ENCODE data around the gene HNRNPH2. TPM values are rescaled to one million over a fixed set of nuclear protein-coding genes. Genes with fewer than 3 reads are reported as not detected.

The HNRNPH2 gene, protein sequence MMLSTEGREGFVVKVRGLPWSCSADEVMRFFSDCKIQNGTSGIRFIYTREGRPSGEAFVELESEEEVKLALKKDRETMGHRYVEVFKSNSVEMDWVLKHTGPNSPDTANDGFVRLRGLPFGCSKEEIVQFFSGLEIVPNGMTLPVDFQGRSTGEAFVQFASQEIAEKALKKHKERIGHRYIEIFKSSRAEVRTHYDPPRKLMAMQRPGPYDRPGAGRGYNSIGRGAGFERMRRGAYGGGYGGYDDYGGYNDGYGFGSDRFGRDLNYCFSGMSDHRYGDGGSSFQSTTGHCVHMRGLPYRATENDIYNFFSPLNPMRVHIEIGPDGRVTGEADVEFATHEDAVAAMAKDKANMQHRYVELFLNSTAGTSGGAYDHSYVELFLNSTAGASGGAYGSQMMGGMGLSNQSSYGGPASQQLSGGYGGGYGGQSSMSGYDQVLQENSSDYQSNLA
- 64.1 and 82.3 TPM in 2 replicates for total RNA-seq (2014; rRNA removed; shearing (Covaris generic))

DNA sequence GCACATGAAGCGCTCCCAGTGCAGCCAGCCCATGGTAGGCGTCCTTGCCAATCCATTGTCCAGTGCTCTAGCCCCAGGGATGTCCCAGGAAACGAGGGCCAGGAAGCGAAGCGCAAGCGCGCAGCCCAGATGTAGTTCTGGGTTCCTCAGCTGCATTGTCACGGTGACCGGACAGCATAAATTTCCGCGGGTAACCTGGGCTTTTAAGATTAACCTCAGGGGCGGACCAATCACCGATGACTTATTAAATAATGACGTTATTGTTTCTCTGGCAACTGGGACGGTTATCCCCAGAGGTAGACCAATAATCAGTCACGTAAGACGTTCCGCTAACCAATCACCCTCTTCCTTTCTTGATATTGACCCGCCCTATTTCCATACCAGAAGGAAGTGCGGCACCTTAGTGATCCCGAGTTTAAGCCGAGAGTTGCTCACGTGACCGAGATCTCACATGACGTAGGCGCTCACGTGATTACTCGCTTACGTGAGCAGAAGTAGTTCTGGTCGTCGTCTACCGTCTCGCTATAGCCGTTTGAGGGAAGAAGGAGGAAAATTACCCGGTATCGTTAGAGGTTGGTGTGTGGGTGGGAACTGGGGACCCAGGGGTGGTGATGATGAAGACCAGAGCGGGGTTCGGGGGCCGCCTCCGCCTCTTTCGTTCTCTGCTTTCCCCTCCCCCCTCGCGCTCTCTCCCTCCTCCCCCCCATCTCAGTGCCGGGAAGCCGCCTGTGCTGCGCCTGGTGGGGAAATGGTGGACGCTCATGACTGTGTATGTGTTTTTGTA is at the start of gene HNRNPH2, which contains the start of gene GLA:
TSS of gene HNRNPH2 (plus strand) at position 475 of the 784 bp plus-strand sequence. CDS start 3,767 bp downstream, outside the sequence.
TSS of gene GLA (minus strand) at position 178 of the 784 bp plus-strand sequence. CDS start at position 156, 22 bp downstream.
- peak; percentile 99 for DNase-seq (ENCODE audit: low spot score)

DNA sequence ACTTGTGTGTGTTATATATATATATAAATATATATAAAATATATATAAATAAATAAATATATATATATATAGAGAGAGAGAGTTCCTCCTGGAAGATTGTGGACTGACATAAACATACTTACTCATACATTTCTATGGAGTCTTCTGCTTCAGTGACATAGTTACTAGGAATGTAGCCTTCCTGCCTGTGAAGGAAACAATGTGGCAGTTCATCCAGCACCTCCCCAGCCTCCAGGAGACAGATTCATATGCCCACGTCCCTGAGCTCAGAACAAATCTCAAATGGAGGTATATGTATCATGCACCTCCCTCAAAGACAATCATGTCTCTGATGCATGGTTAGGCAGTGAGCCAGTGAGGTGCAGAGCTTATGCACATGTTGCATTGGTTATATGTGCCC is 48.1 kb upstream of the HNRNPH2 start:
- DNase-seq (ENCODE audit: low spot score): no peak

DNA sequence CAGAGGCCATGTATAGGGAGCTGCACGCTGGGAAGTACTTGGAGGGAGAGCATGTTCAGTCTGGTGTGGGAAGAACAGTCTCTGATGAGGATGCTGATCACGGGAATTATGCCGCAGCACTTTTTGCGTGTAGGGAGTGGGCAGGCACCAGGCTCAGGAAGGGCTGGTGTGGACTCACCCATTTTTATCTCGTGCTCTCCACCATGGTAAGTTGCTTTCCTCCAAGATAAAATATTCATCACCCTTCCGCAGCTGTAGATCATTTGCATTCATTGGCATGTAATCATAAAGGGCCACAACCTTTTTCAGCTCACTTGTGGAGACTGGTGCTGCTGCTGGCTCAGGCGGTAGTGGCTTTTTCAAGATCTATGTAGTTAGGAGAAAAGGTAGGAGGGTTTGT is 47.6 kb upstream of the HNRNPH2 start:
- DNase-seq (ENCODE audit: low spot score): no peak

DNA sequence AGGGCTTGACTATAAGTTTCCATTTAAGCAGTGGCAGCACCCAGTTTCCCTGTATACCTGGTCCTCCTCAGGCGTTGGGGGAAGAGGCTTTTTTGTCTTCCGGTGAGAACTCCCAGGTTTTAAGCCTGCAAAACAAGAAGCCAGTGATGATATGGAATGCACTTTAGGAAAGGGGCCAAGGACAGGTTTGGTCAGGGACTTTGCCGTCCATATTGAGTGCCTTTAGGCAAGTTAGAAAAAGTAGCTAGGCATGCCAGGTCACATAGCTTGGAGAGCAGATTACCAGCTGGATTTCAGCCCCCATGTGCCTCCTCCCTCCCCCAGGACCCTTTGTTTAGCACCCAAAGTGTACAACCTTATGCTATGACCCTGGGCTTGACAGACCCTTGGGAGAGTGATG is 45.9 kb upstream of the HNRNPH2 start:
- no peak for DNase-seq (ENCODE audit: low spot score)

DNA sequence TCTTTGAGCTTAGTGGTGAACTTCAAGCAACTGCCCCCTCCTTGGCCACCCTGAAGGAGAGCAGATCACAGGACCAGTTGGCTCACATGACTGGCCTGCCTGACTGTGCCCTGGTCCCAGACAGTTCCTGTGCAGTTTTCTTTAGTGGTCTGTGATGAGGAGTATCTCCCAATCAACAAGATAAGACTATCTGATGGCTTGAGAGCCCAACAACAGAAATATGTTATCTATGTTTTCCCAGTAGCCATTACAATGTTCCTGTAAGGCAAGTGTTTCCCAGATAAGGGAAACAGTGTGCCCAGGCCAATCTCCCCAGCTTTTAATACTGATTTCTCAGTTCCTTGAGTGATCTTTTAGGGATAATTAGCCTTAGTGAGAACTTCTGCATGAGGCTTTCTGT is 45.3 kb upstream of the HNRNPH2 start:
- DNase-seq (ENCODE audit: low spot score): no peak

DNA sequence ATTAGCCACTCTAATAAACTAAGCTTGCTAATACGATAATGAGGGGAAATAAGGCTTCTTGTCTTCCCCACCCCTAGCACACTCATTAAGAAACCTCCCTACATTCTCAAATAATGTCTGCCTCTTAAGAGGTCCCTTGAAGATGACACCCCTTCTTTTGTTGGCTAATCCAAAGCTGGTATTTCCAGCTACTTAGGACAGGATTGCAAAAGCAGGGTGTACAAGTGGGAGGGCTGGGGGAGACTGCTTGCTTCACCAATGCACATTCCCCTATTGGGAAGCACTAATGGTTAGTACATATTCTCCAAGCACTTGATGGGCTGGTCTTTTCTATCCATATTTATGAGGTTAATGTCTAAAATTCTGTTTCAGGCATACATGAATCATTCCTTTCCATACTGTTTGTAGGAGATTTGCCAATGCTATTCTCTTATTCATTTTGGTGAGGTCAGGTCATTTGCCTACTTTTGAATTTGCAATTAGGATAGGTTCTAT is 42.7 kb upstream of the HNRNPH2 start:
- DNase-seq (ENCODE audit: low spot score): no peak

DNA sequence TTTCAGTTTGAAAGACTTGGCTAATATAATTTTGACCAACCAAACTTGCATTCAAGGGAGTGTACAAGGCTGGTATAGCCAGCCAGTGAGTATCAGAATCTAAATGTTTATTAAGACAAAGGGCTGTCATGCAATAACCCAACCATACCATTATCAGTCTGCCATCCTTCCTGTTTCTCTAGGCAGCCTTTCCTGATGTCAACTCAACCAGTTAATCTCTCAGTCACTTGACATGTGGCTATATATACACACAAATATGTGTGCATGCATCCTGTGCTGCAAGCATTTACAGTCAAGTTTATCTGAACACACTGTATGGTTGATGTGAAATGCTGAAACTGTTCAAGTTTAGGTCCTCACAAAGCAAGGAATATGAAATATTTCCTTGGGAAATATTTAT is 39.2 kb upstream of the HNRNPH2 start:
- DNase-seq (ENCODE audit: low spot score): no peak

DNA sequence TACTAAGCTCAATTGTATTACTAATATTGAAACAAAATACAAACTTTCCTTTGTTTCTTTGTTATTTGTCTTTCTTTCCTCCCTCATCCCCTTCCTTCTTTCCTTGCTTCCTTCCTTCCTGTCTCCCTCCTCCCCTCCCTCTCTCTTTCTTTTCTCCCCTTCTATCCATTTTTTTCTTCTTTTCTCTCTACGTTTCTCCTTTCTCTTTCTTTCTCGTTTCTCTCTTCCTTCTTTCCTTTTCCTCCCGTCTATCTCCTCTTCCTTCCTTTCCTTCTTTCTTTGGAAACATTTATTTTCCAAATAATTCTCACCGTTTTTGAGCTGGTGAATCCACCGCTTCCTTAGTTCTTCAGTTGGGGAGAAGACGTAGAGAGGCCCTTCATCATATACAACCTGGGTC is 38.3 kb upstream of the HNRNPH2 start:
- no peak for DNase-seq (ENCODE audit: low spot score)

DNA sequence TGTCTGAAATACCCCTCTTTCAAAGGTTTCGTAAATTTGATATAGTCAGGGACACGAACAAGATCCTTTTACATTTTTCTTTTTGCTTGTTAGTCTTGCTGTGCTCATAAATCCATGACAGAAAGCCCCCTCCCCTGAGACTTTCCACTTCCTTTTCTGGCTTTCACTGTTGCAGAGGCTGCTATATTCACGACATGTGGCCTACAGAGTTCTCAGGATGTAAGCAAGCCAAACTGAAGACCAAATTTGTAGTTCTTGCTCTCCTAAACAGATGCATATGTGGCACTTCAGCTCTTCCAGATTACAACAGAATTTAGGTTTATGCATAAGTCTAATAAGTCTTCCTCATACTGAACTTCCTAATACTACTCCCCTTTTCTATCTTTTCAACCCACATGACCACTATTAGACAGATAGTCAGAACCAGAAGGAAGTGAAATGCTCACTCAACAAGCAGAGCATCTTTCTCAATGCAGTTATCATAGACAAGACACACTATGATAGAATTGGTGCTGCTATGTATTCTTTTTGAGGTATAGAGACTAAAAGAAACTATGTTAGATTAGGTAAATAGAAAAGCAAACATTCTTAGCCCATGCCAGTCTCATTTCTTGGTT is 37.0 kb upstream of the HNRNPH2 start:
- DNase-seq (ENCODE audit: low spot score): no peak

DNA sequence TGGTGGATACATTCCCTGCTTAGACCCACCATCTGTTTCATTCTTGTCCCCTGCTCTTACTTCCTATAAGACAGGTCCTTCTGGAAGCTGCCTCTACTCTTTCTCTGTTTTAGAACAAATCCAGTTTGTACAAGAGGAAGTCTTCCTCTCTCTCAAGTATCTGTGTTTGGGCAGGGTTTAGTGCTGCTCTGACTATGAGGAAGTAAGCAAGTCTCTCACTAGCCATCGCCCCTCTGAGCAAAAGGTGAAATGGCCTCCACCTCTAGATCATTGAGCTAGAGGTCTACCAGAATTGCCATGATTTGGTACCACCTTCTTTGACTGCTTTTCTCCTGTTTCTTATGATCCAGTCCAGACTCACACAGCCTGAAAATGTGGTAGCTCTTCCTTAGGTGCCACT is 30.5 kb upstream of the HNRNPH2 start:
- no peak for DNase-seq (ENCODE audit: low spot score)

DNA sequence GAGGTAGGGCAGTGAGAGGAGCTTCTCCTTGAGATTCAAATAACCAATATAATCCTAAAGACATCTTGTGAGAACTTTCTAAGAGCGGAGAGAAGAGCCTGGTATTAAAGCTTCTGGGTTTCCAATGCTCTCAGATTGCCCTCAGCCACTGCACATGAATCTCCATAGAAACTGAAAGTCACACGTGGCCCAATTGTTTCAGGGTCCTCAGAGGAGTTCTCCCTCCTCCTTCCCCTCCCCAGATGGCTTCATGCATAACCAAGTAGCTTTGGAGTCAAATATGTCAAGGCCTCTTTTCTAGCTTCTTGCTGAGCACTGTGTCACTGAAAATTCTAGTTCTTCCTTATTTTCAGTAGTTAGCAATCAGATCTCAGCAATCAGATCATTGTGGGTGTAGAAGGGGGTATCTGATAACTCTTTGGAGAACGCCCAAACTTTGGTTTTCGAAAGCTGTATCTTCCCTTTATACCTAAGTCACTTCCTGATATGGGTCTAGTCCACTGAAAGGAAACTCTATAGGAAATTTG is 24.3 kb upstream of the HNRNPH2 start:
- DNase-seq (ENCODE audit: low spot score): no peak

DNA sequence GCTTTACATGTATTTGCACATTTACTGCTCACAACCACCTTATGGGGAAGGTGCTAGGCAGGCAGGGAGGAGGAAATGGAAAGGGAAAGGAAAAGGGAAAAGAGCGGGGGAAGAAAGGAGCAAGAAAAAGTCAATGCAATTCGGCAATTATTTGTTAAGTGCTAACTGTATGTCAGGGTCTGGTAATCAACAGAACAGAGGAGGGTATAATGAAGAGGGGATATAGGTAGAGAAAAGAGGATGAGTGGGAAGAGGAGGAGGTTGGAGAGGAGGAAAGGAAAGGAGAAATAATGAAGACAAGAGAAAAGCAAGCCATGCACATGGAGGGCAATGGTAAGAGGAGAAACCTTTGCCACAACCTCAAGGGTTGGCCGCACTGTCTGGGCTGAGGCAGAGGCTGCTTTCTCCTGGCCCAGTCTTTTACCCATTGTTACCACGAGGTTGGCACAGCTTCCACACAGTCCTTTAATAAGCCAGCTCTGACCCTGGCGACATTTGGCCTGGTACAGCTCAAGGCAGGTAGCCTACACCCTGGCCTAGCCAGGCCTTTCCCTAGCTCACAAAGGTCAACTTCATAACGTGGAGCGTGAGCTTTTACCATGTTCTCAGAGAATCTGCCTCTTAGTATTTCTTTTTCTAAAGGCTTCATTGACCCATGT is 22.9 kb upstream of the HNRNPH2 start:
- DNase-seq (ENCODE audit: low spot score): no peak

DNA sequence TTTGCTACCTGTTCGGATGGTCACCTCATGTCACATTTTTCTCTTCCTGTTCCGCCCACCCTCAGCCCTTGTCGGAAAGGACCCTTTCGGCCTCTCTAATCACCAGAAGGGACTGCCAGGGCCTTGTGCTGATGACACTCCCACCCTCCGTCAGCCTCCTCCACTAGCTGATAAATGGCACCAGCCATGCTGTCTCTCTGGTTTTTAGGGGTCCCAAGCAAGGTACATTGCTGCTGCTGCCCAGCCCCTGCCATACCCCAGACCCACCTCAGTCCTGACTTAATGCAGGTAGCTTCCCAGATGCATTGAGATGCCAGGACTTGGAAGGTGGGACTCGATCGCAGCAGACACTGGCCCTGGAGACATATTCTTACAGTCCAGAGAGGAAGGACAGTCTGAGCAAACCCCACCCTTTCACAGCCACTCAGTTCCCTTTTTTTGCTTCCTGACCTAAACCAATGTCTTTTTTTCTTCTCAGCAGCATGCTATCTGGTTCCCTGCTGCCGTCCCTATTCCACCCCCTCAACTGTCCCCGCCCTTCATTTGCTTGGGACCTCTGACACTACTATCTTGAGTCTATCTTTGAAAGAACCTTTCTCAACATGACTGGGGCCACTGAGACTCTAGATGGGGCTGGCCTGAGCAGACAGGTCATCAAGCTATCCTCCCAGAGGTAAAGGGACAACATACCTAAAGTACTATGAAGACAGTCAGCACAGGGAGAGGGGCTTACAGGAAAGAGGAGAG is 22.1 kb upstream of the HNRNPH2 start, which contains the start of gene BTK:
TSS of gene BTK (minus strand) at position 397 of the 747 bp plus-strand sequence. CDS start 10,907 bp downstream, outside the sequence.
- DNase-seq (ENCODE audit: low spot score): no peak

DNA sequence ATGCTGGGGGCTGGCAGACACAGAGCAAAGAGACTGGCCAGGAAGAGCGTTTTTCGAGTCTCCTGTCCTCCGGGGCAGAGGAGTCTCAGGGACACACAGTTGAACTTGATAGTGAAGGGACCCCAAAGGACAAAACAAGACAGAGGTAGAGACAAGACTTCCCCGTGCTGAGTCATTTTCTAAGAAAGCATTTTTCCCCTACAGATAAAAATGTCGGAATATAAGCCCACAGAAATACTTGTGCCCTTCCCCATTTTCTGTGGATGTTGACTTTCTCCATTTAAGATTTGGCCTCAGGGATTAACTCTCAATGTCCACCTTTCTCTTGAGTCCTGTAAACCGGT is 21.5 kb upstream of the HNRNPH2 start:
- DNase-seq (ENCODE audit: low spot score): no peak

DNA sequence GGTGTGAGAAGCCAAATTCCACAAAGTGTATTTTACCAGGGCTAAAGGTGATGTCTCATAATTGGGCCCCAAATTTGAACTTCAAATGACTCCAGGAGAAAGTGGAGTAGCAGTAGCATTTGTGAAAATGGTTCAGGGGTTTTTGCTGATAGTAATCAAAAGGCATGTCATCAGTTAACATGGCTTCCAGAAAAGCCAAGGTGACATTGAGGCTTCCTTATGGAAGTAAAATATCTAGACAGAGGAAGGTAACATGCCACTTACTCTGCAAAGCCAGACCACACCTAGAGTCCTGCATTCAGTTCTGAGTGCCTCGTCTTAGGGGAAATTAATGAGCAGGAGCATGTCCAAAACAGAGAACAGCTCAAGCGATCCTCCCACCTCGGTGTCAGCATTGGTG is 19.4 kb upstream of the HNRNPH2 start:
- DNase-seq (ENCODE audit: low spot score): no peak

DNA sequence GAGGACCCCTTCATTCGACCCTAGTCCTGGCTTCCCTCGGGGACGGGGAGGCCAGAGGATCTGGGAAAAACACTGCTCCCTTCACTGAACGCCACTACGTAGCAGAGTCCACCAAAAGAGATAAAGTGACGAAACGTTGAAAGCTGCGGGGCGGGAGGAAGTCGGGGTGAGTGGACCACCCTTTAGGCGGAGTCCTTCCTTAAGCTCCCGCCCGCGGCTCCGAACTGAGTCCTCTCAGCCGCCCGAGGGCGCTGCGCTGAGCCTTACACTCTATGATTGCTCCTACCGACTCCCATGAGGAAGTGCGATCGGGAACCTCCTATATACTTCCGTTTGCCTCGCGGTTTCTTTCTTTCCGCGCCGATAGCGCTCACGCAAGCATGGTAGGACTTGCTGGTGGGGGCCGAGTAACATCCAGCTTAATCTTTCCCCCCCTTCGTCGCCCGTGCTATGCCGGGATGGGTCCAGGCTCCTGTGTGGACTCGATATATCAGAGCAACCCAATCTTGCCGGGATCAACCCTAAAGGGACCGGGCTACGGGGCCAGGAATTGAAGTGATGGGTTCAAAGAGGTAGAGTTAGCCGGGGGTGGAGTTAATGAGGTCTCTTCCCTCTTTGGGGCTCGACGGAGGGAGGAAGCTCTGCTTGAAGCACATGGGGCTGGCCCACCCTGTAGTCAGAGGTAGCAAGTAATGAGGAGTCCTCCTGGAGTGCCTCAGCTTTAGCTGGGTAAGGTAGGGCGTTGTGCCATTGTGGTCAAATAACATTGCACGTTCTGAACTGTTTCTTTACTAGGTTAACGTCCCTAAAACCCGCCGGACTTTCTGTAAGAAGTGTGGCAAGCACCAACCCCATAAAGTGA is 17.1 kb upstream of the HNRNPH2 start, which contains the start of gene RPL36A:
TSS of gene RPL36A (plus strand) at position 348 of the 862 bp plus-strand sequence. CDS start at position 381, 33 bp downstream.
- DNase-seq (ENCODE audit: low spot score): peak; percentile 91

DNA sequence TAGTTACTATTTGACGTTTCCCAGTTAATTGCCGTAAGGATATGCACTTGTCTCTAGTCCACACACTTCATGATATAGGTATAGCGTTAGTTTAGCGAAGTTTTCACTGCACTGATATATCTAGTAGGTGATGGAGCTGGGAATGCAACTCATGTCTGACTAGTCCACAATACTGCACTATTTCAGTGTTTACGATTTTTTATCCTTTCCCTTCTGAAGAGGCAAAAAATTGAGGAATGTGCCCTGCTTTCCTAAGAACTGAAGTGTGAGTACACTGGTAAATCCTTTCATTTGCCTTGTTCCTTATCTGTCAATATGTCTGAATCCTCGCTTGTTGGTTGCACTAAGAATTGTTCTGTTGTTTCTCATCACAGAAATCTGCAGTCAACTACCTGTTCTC is 16.2 kb upstream of the HNRNPH2 start:
- DNase-seq (ENCODE audit: low spot score): no peak

DNA sequence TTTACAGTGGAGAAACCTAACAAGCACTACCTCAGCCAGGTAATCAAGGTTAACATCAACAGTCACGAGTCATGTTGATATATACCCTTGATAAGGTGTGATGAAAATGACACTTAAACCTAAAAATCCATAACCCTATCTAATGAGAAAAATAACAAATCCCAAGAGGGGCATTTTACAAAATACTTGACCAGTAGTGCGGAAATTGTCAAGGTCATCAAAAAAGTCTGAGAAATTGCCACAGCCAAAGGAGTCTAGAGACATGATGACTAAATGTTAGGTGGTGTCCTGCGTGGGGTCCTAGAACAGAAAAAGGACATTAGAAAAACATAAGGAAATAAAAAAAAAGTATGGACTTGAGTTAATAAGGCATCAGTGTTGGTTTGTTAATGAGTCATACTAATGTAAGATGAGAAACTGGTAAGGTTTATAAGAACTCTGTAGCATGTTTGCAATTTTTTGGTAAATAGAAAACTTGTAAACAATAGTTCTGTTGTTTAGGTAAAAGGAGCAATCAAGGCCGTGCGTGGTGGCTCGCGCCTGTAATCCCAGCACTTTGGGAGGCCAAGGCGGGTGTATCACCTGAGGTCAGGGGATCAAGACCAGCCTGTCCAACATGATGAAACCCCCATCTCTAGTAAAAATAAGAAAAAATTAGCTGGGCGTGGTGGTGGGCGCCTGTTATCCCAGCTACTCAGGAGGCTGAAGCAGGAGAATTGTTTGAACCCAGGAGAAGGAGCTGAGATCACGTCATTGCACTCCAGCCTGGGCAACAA is 14.3 kb upstream of the HNRNPH2 start:
- no peak for DNase-seq (ENCODE audit: low spot score)

DNA sequence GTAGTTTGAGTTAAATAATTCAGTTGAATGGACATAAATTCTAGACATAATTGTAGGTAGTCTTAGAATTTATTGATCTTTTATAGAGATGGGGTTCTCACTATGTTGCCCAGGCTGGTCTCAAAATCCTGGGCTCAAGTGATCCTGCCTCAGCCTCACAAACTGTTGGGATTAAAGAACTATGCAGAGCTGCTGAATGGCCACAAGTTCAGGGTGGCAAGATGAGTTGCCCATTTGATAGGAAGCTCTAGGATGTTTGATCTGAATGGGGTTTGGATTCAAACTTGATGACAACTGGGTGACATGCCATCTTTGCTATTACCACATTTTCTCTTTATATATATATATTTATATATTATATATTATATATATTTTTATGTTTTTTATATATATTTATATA is 13.7 kb upstream of the HNRNPH2 start:
- no peak for DNase-seq (ENCODE audit: low spot score)

Measured in H4 (cell line).